Progenitor cell of endocrine pancreas (in vitro differentiated cells): ENCODE measurements around the gene PARN. TPM values are rescaled to one million over a fixed set of nuclear protein-coding genes. Genes with fewer than 3 reads are reported as not detected.

ENCODE experiments used
- DNase-seq: peaks from one replicate; pipeline ENCODE4 v3.0.0; 2021; ENCODE audit warnings: low spot score; ENCODE audit not compliant: unreplicated experiment
- H3K27ac Mint-ChIP-seq: 2 replicates; pipeline ENCODE4 v1.8.0; 2021; ENCODE audit warnings: mild to moderate bottlenecking, moderate library complexity, mixed read lengths
- H3K27me3 Mint-ChIP-seq: 2 replicates; pipeline ENCODE4 v1.8.0; 2021; ENCODE audit warnings: mixed read lengths
- H3K36me3 Mint-ChIP-seq: 2 replicates; pipeline ENCODE4 v1.8.0; 2022; ENCODE audit warnings: mixed read lengths; ENCODE audit not compliant: insufficient read depth
- H3K4me1 Mint-ChIP-seq: 2 replicates; pipeline ENCODE4 v1.8.0; 2021; ENCODE audit warnings: low read depth, mixed read lengths
- H3K4me3 Mint-ChIP-seq: 2 replicates; pipeline ENCODE4 v1.8.0; 2021; ENCODE audit warnings: low read depth, mild to moderate bottlenecking, moderate library complexity, mixed read lengths
- H3K9me3 Mint-ChIP-seq: 2 replicates; pipeline ENCODE4 v1.8.0; 2021; ENCODE audit warnings: low read depth, mixed read lengths
- total RNA-seq: library from RNA; stranded (reverse); gene quantifications from 2 replicates; pipeline ENCODE4 v1.2.1, GENCODE V29; 2021
- TF ChIP-seq, protein P1 (sequence below): fragments of 200-600 bp; sonication (generic); IDR thresholded peaks from one replicate; pipeline ENCODE4 v1.5.0; 2021; ENCODE audit warnings: antibody characterized with exemption, mild to moderate bottlenecking; ENCODE audit not compliant: unreplicated experiment

The PARN gene
- total RNA-seq, 1 donor from 2014 or later: 31.4 TPM

DNA sequence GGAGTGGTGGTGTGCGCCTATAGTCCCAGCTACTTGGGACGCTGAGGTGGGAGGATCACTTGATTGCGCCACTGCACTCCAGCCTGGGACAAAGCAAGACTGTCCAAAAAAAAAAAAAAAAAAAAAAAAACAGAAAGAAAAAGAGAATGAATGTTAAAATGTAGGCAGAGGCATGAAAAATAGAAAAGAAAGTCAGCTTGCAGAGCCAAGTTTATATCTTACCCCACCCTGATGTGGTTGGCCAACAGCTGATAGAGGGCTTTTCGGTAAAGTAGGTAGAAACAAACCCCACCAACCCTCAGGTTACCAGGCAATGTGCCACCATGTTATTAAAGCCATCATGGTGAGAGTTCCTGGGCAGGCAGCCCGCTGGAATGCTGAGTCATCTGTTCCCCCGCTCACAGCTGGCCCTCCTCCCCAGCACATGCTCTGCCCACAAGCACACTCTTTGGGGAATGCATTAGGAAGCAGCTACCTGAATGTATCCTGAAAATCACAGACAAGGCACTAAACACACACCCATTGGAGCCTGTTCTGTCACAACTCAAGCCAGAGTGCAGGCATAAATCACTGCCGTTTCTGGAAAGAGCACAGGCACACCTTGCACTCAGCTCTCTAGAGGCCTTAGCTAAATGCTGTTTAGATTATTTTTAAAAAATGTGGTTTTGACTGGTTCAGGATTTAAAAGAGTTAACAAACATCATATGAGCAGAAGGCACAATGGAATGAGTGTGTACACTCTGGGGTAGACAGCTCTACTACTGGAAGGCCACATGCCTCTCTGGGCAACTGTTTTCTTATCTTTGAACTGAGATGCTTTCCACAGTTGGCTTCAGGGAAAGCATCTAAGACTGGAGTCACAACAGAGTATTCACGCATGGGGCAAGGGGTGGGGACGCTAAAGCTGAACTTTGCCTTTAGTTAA lies 128.5 kb downstream of the PARN start:
- peak overlapping the region; percentile 93 for H3K27ac Mint-ChIP-seq
- no peak for DNase-seq
- no peaks in the 10 kb centered on the region for H3K36me3 Mint-ChIP-seq
- peaks cover 58% of the 10 kb centered on the region for H3K4me1 Mint-ChIP-seq
- no peaks in the 10 kb centered on the region for H3K9me3 Mint-ChIP-seq
- TF ChIP-seq, protein P1, sequence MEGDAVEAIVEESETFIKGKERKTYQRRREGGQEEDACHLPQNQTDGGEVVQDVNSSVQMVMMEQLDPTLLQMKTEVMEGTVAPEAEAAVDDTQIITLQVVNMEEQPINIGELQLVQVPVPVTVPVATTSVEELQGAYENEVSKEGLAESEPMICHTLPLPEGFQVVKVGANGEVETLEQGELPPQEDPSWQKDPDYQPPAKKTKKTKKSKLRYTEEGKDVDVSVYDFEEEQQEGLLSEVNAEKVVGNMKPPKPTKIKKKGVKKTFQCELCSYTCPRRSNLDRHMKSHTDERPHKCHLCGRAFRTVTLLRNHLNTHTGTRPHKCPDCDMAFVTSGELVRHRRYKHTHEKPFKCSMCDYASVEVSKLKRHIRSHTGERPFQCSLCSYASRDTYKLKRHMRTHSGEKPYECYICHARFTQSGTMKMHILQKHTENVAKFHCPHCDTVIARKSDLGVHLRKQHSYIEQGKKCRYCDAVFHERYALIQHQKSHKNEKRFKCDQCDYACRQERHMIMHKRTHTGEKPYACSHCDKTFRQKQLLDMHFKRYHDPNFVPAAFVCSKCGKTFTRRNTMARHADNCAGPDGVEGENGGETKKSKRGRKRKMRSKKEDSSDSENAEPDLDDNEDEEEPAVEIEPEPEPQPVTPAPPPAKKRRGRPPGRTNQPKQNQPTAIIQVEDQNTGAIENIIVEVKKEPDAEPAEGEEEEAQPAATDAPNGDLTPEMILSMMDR: no peak
- H3K4me3 Mint-ChIP-seq: no peak overlapping the region
- H3K27me3 Mint-ChIP-seq: no peaks in the 10 kb centered on the region

DNA sequence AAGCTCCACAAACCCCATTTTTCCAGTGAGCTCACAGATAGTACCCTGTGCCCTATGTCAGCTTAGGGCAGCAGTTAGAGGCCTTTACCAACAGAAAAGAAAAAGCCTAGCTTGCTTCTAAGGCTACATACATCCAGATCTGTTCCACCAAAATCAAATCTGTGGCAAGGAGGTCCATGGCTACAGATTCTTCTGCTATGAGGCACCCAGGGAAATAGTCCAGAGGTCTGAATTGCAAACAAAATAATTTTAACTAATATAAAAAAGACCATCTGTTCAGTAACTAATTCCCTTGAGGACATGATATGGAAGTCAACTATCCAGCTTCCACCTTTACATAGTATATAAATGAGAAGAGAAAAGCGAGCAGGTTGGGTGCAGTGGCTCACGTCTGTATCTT lies 129.3 kb downstream of the PARN start:
- TF ChIP-seq, protein P1: no peak
- Mint-ChIP-seq H3K4me1 (peaks cover 63% of the 10 kb centered on the region), H3K4me3 (no peak overlapping the region), H3K9me3 (no peaks in the 10 kb centered on the region), H3K27ac (no peak overlapping the region), H3K27me3 (no peaks in the 10 kb centered on the region), H3K36me3 (no peaks in the 10 kb centered on the region)
- no peak for DNase-seq

DNA sequence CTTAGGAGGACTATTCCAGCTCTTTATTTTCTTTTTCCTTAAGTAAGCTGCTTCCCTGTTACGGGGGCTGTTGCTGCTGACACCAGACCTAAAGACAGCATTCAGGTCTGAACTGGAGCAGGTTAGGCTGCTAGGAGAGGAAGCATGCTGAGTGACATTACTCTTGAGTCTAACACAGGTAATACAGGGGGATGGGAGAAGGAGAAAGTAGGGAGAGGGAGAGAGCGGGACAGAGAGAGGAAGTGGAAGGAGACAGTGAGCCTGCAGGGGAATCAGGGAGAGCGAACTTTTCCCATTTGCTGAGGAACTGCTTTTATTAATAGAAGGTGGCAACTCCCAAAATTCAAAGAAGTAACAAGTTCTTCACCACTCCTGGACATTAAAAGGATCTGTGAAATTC lies 130.9 kb downstream of the PARN start:
- peak overlapping the region; percentile 91 for H3K27ac Mint-ChIP-seq
- H3K36me3 Mint-ChIP-seq: peaks cover 2% of the 10 kb centered on the region
- peaks cover 75% of the 10 kb centered on the region for H3K4me1 Mint-ChIP-seq
- TF ChIP-seq, protein P1: no peak
- no peak overlapping the region for H3K4me3 Mint-ChIP-seq
- no peaks in the 10 kb centered on the region for H3K9me3 Mint-ChIP-seq
- H3K27me3 Mint-ChIP-seq: no peaks in the 10 kb centered on the region
- no peak for DNase-seq

GRCh38 chr16:14497245-14498082 lies 132.6 kb downstream of the PARN start:
- no peaks in the 10 kb centered on the region for H3K9me3 Mint-ChIP-seq
- H3K36me3 Mint-ChIP-seq: peaks cover 2% of the 10 kb centered on the region
- peaks cover 72% of the 10 kb centered on the region for H3K4me1 Mint-ChIP-seq
- peak overlapping the region; percentile 1 for H3K4me3 Mint-ChIP-seq
- H3K27ac Mint-ChIP-seq: peak overlapping the region; percentile 91
- no peaks in the 10 kb centered on the region for H3K27me3 Mint-ChIP-seq
- TF ChIP-seq, protein P1: no peak
- DNase-seq: no peak

- H3K27ac Mint-ChIP-seq: peak overlapping the region; percentile 91
- H3K9me3 Mint-ChIP-seq: no peaks in the 10 kb centered on the region
- H3K4me1 Mint-ChIP-seq: peaks cover 72% of the 10 kb centered on the region
- TF ChIP-seq, protein P1: no peak
- H3K4me3 Mint-ChIP-seq: peak overlapping the region; percentile 1
- peaks cover 2% of the 10 kb centered on the region for H3K36me3 Mint-ChIP-seq
- DNase-seq: no peak
- no peaks in the 10 kb centered on the region for H3K27me3 Mint-ChIP-seq
These were observed 133.3 kb downstream of the PARN start for GRCh38 chr16:14496786-14497185.
